ENCODE measurements around the gene MYO1D.

Gene MYO1D

GRCh38 chr17:32495359-32496231 is 381.3 kb downstream of the MYO1D start:
- no peaks in the 10 kb centered on the region for H3K36me3 ChIP-seq (ENCODE audit: insufficient read depth)
- H3K4me3 ChIP-seq (IDR thresholded peaks at IDR 0.05; ENCODE audit: insufficient read depth, low read depth, low read length), result no peak overlapping the region
- no peak overlapping the region for H3K27ac ChIP-seq

GRCh38 chr17:32494621-32495358 is 382.1 kb downstream of the MYO1D start:
- no peaks in the 10 kb centered on the region for H3K36me3 ChIP-seq (ENCODE audit: insufficient read depth)
- no peak overlapping the region for H3K27ac ChIP-seq
- H3K4me3 ChIP-seq (IDR thresholded peaks at IDR 0.05; ENCODE audit: insufficient read depth, low read depth, low read length), result no peak overlapping the region
- no peak overlapping the region for H2AFZ ChIP-seq (ENCODE audit: low read depth)
- no peak overlapping the region for H3K4me2 ChIP-seq
- H3K9ac ChIP-seq, result no peak overlapping the region
- no peaks in the 10 kb centered on the region for H3K27me3 ChIP-seq (ENCODE audit: insufficient read depth, low read depth)
- no peaks in the 10 kb centered on the region for H4K20me1 ChIP-seq (ENCODE audit: insufficient read depth)
- TF ChIP-seq CTCF (conservative IDR thresholded peaks at IDR 0.05; ENCODE audit: low read depth, low read length), result no peak
- H3K4me1 ChIP-seq (ENCODE audit: low read depth, poor library complexity, severe bottlenecking), result no peaks in the 10 kb centered on the region
- H3K79me2 ChIP-seq (ENCODE audit: insufficient read depth, low read depth), result no peaks in the 10 kb centered on the region

More at GRCh38 chr17:32495359-32496231, 381.3 kb downstream of the MYO1D start:
- TF ChIP-seq CTCF (conservative IDR thresholded peaks at IDR 0.05; ENCODE audit: low read depth, low read length), result no peak
- H3K9ac ChIP-seq, result no peak overlapping the region
- H4K20me1 ChIP-seq (ENCODE audit: insufficient read depth), result no peaks in the 10 kb centered on the region
- H3K4me1 ChIP-seq (ENCODE audit: low read depth, poor library complexity, severe bottlenecking), result no peaks in the 10 kb centered on the region
- H3K79me2 ChIP-seq (ENCODE audit: insufficient read depth, low read depth), result no peaks in the 10 kb centered on the region
- H3K4me2 ChIP-seq, result no peak overlapping the region
- no peak overlapping the region for H2AFZ ChIP-seq (ENCODE audit: low read depth)
- no peaks in the 10 kb centered on the region for H3K27me3 ChIP-seq (ENCODE audit: insufficient read depth, low read depth)

- Histone ChIP-seq H3K9ac (no peak overlapping the region), H2AFZ (ENCODE audit: low read depth) (no peak overlapping the region), H4K20me1 (ENCODE audit: insufficient read depth) (no peaks in the 10 kb centered on the region), H3K27me3 (ENCODE audit: insufficient read depth, low read depth) (no peaks in the 10 kb centered on the region), H3K36me3 (ENCODE audit: insufficient read depth) (no peaks in the 10 kb centered on the region), H3K27ac (no peak overlapping the region), H3K4me1 (ENCODE audit: low read depth, poor library complexity, severe bottlenecking) (peaks cover 6% of the 10 kb centered on the region), H3K4me3 (IDR thresholded peaks at IDR 0.05; ENCODE audit: insufficient read depth, low read depth, low read length) (no peak overlapping the region), H3K79me2 (ENCODE audit: insufficient read depth, low read depth) (no peaks in the 10 kb centered on the region), H3K4me2 (no peak overlapping the region)
- no peak for TF ChIP-seq CTCF (conservative IDR thresholded peaks at IDR 0.05; ENCODE audit: low read depth, low read length)
These were observed 382.9 kb downstream of the MYO1D start for GRCh38 chr17:32493976-32494513.

- no peaks in the 10 kb centered on the region for H3K36me3 ChIP-seq (ENCODE audit: insufficient read depth)
- no peak for TF ChIP-seq CTCF (conservative IDR thresholded peaks at IDR 0.05; ENCODE audit: low read depth, low read length)
- no peaks in the 10 kb centered on the region for H3K27me3 ChIP-seq (ENCODE audit: insufficient read depth, low read depth)
- no peak overlapping the region for H2AFZ ChIP-seq (ENCODE audit: low read depth)
- H3K79me2 ChIP-seq (ENCODE audit: insufficient read depth, low read depth), result no peaks in the 10 kb centered on the region
- H3K4me2 ChIP-seq, result no peak overlapping the region
- H3K4me3 ChIP-seq (IDR thresholded peaks at IDR 0.05; ENCODE audit: insufficient read depth, low read depth, low read length), result no peak overlapping the region
- peaks cover 11% of the 10 kb centered on the region for H3K4me1 ChIP-seq (ENCODE audit: low read depth, poor library complexity, severe bottlenecking)
- H3K27ac ChIP-seq, result no peak overlapping the region
- H4K20me1 ChIP-seq (ENCODE audit: insufficient read depth), result no peaks in the 10 kb centered on the region
- H3K9ac ChIP-seq, result no peak overlapping the region
These were observed 383.4 kb downstream of the MYO1D start for GRCh38 chr17:32493571-32493970.
